ENCODE data around the gene AIF1.

GRCh38 chr6:31663126-31663960 is 48.3 kb downstream of the AIF1 start:
- TF ChIP-seq RARB (CRISPR knock-in tag; IDR thresholded peaks at IDR 0.05): no peak
- no peak for TF ChIP-seq TSHZ2 (CRISPR knock-in tag; IDR thresholded peaks at IDR 0.05)
- no peak for TF ChIP-seq PPARA (CRISPR knock-in tag; IDR thresholded peaks at IDR 0.05; ENCODE audit: borderline replicate concordance)
- TF ChIP-seq GLIS3 (CRISPR knock-in tag; IDR thresholded peaks at IDR 0.05): no peak
- no peak for TF ChIP-seq PATZ1 (CRISPR knock-in tag; IDR thresholded peaks at IDR 0.05; ENCODE audit: borderline replicate concordance)
- TF ChIP-seq SNAI2 (CRISPR knock-in tag; IDR thresholded peaks at IDR 0.05): no peak
- no peak for TF ChIP-seq ARNTL (CRISPR knock-in tag; IDR thresholded peaks at IDR 0.05; ENCODE audit: borderline replicate concordance, low read depth)
- no peak for TF ChIP-seq CREB5 (CRISPR knock-in tag; IDR thresholded peaks at IDR 0.05; ENCODE audit: low read depth)
- TF ChIP-seq CSDC2 (CRISPR knock-in tag; IDR thresholded peaks at IDR 0.05): no peak
- no peak for TF ChIP-seq ZC3H10 (CRISPR knock-in tag; IDR thresholded peaks at IDR 0.05)
- TF ChIP-seq ISL1 (CRISPR knock-in tag; IDR thresholded peaks at IDR 0.05): no peak
- TF ChIP-seq TOX (CRISPR knock-in tag; IDR thresholded peaks at IDR 0.05; ENCODE audit: borderline replicate concordance): no peak
- TF ChIP-seq ZNF8 (CRISPR knock-in tag; IDR thresholded peaks at IDR 0.05): no peak

Data from SK-N-SH treated with all-trans-retinoic acid at 6 μM for 48 hours (cell line).